Measurements from ENCODE around the gene DLL1.

Gene DLL1

GRCh38 chr6:170293341-170294231 lies 2.7 kb upstream of the DLL1 start:
- Histone ChIP-seq H2BK12ac (ENCODE audit: low read length) (no peak overlapping the region), H3K36me3 (replicated peaks in 1 of 2; ENCODE audit: control insufficient read depth in 2 of 2, insufficient read depth in 2 of 2, low read length in 2 of 2) (peaks cover 0 to 4% of the 10 kb centered on the region in 2 donors), H3K4me2 (ENCODE audit: insufficient read depth, low read length, poor library complexity, severe bottlenecking) (peak overlapping the region; percentile 46), H2BK120ac (ENCODE audit: low read depth, low read length) (no peak overlapping the region), H2BK5ac (ENCODE audit: low read length) (no peak overlapping the region), H3K4me3 (ENCODE audit: low read length in 2 of 2) (peak overlapping the region; percentile 13 to 55), H3K23ac (ENCODE audit: low read depth, low read length, poor library complexity) (no peak overlapping the region), H3K9ac (ENCODE audit: low read depth, low read length, poor library complexity) (no peak overlapping the region), H2AFZ (ENCODE audit: low read length) (peak overlapping the region; percentile 66), H3K18ac (ENCODE audit: low read length) (no peak overlapping the region), H2BK15ac (ENCODE audit: low read length) (no peak overlapping the region), H2AK5ac (ENCODE audit: low read depth, low read length) (no peak overlapping the region), H3K79me1 (ENCODE audit: low read depth, low read length) (peaks cover 3% of the 10 kb centered on the region), H3K14ac (ENCODE audit: low read length) (no peak overlapping the region), H3K4ac (ENCODE audit: low read length) (no peak overlapping the region), H4K8ac (ENCODE audit: low read depth, low read length) (no peak overlapping the region), H3K27ac (replicated peaks; ENCODE audit: low read length) (peak overlapping the region; percentile 37), H3K27me3 (ENCODE audit: control insufficient read depth in 3 of 3, insufficient read depth in 3 of 3, low read depth in 1 of 3, low read length in 3 of 3) (peaks cover 0 to 40% (median 5%) of the 10 kb centered on the region in 3 experiments), H4K91ac (ENCODE audit: low read depth, low read length, poor library complexity) (no peak overlapping the region), H3K4me1 (ENCODE audit: control insufficient read depth in 2 of 2, insufficient read depth in 1 of 2, low read depth in 1 of 2, low read length in 2 of 2) (peaks cover 29 to 59% of the 10 kb centered on the region in 2 donors), H3K9me3 (replicated peaks in 1 of 2; ENCODE audit: control insufficient read depth in 2 of 2, insufficient read depth in 1 of 2, low read depth in 1 of 2, low read length in 2 of 2) (peaks cover 0 to 1% of the 10 kb centered on the region in 2 donors)
- peak; percentile 46 for DNase-seq (ENCODE audit: low spot score)
- WGBS, 2 donors (ENCODE audit: extremely low coverage in 2 of 2, insufficient read length in 2 of 2, insufficient replicate concordance in 1 of 2): no CpG with 5 or more reads among the region's 23 CpGs

- H3K4me3 ChIP-seq (ENCODE audit: low read length in 2 of 2): peak overlapping the region; percentile 20 to 82
- no peak for DNase-seq (ENCODE audit: low spot score)
- H3K36me3 ChIP-seq (replicated peaks in 1 of 2; ENCODE audit: control insufficient read depth in 2 of 2, insufficient read depth in 2 of 2, low read length in 2 of 2): peaks cover 10 to 14% of the 10 kb centered on the region in 2 donors
- no peak overlapping the region for H3K14ac ChIP-seq (ENCODE audit: low read length)
- H3K18ac ChIP-seq (ENCODE audit: low read length): peak overlapping the region; percentile 69
- no peak overlapping the region for H3K27ac ChIP-seq (replicated peaks; ENCODE audit: low read length)
- no peak overlapping the region for H2BK120ac ChIP-seq (ENCODE audit: low read depth, low read length)
- H3K79me1 ChIP-seq (ENCODE audit: low read depth, low read length): peaks cover 6% of the 10 kb centered on the region
- H2BK15ac ChIP-seq (ENCODE audit: low read length): no peak overlapping the region
- WGBS, 2 donors (ENCODE audit: extremely low coverage in 2 of 2, insufficient read length in 2 of 2, insufficient replicate concordance in 1 of 2): no CpG with 5 or more reads among the region's 13 CpGs
- H3K4me1 ChIP-seq (ENCODE audit: control insufficient read depth in 2 of 2, insufficient read depth in 1 of 2, low read depth in 1 of 2, low read length in 2 of 2): peaks cover 36 to 59% of the 10 kb centered on the region in 2 donors
- no peak overlapping the region for H3K23ac ChIP-seq (ENCODE audit: low read depth, low read length, poor library complexity)
- H3K4me2 ChIP-seq (ENCODE audit: insufficient read depth, low read length, poor library complexity, severe bottlenecking): peak overlapping the region; percentile 96
- H3K4ac ChIP-seq (ENCODE audit: low read length): no peak overlapping the region
- H4K8ac ChIP-seq (ENCODE audit: low read depth, low read length): no peak overlapping the region
- no peak overlapping the region for H2BK12ac ChIP-seq (ENCODE audit: low read length)
- H3K9me3 ChIP-seq (replicated peaks in 1 of 2; ENCODE audit: control insufficient read depth in 2 of 2, insufficient read depth in 1 of 2, low read depth in 1 of 2, low read length in 2 of 2): peaks cover 1 to 2% of the 10 kb centered on the region in 2 donors
- no peak overlapping the region for H2AFZ ChIP-seq (ENCODE audit: low read length)
- H3K27me3 ChIP-seq (ENCODE audit: control insufficient read depth in 3 of 3, insufficient read depth in 3 of 3, low read depth in 1 of 3, low read length in 3 of 3): peaks cover 0 to 48% (median 5%) of the 10 kb centered on the region in 3 experiments
- H4K91ac ChIP-seq (ENCODE audit: low read depth, low read length, poor library complexity): no peak overlapping the region
- no peak overlapping the region for H3K9ac ChIP-seq (ENCODE audit: low read depth, low read length, poor library complexity)
- no peak overlapping the region for H2AK5ac ChIP-seq (ENCODE audit: low read depth, low read length)
- peak overlapping the region; percentile 42 for H2BK5ac ChIP-seq (ENCODE audit: low read length)
Measured at GRCh38 chr6:170292407-170293158, 1.7 kb upstream of the DLL1 start.

GRCh38 chr6:170292111-170292406 lies 1.2 kb upstream of the DLL1 start:
- Histone ChIP-seq H3K4me1 (ENCODE audit: control insufficient read depth in 2 of 2, insufficient read depth in 1 of 2, low read depth in 1 of 2, low read length in 2 of 2) (peaks cover 40 to 57% of the 10 kb centered on the region in 2 donors), H2AFZ (ENCODE audit: low read length) (peak overlapping the region; percentile 95), H2AK5ac (ENCODE audit: low read depth, low read length) (no peak overlapping the region), H3K9me3 (replicated peaks in 1 of 2; ENCODE audit: control insufficient read depth in 2 of 2, insufficient read depth in 1 of 2, low read depth in 1 of 2, low read length in 2 of 2) (peaks cover 1 to 2% of the 10 kb centered on the region in 2 donors), H2BK12ac (ENCODE audit: low read length) (no peak overlapping the region), H3K27ac (replicated peaks; ENCODE audit: low read length) (no peak overlapping the region), H3K4ac (ENCODE audit: low read length) (no peak overlapping the region), H3K4me2 (ENCODE audit: insufficient read depth, low read length, poor library complexity, severe bottlenecking) (peak overlapping the region; percentile 96), H3K18ac (ENCODE audit: low read length) (peak overlapping the region; percentile 97), H2BK5ac (ENCODE audit: low read length) (peak overlapping the region; percentile 42), H3K23ac (ENCODE audit: low read depth, low read length, poor library complexity) (peak overlapping the region; percentile 31), H3K9ac (ENCODE audit: low read depth, low read length, poor library complexity) (no peak overlapping the region), H2BK15ac (ENCODE audit: low read length) (no peak overlapping the region), H2BK120ac (ENCODE audit: low read depth, low read length) (no peak overlapping the region), H4K91ac (ENCODE audit: low read depth, low read length, poor library complexity) (no peak overlapping the region), H3K14ac (ENCODE audit: low read length) (no peak overlapping the region), H4K8ac (ENCODE audit: low read depth, low read length) (no peak overlapping the region), H3K36me3 (replicated peaks in 1 of 2; ENCODE audit: control insufficient read depth in 2 of 2, insufficient read depth in 2 of 2, low read length in 2 of 2) (peaks cover 15 to 17% of the 10 kb centered on the region in 2 donors), H3K4me3 (ENCODE audit: low read length in 2 of 2) (peak overlapping the region; percentile 20 to 82), H3K27me3 (ENCODE audit: control insufficient read depth in 3 of 3, insufficient read depth in 3 of 3, low read depth in 1 of 3, low read length in 3 of 3) (peaks cover 0 to 48% (median 5%) of the 10 kb centered on the region in 3 experiments), H3K79me1 (ENCODE audit: low read depth, low read length) (peaks cover 6% of the 10 kb centered on the region)
- DNase-seq (ENCODE audit: low spot score): no peak
- no CpG with 5 or more reads among the region's 11 CpGs for WGBS, 2 donors (ENCODE audit: extremely low coverage in 2 of 2, insufficient read length in 2 of 2, insufficient replicate concordance in 1 of 2)
